DND-41 (cell line): ENCODE measurements around the gene PAIP2.

Experiments
- EZH2 ChIP-seq: IDR thresholded peaks from 3 replicates; pipeline ENCODE4 v1.6.1; 2012; ENCODE audit warnings: borderline replicate concordance, low read depth, mild to moderate bottlenecking, moderate library complexity, low read length, inconsistent platforms; ENCODE audit not compliant: severe bottlenecking
- TF ChIP-seq, protein P1 (sequence below): IDR thresholded peaks from 2 replicates; pipeline ENCODE4 v1.5.1; 2012; ENCODE audit warnings: borderline replicate concordance, low read length, moderate library complexity, mild to moderate bottlenecking; ENCODE audit not compliant: poor library complexity, severe bottlenecking; ENCODE audit errors: extremely low read depth

DNA sequence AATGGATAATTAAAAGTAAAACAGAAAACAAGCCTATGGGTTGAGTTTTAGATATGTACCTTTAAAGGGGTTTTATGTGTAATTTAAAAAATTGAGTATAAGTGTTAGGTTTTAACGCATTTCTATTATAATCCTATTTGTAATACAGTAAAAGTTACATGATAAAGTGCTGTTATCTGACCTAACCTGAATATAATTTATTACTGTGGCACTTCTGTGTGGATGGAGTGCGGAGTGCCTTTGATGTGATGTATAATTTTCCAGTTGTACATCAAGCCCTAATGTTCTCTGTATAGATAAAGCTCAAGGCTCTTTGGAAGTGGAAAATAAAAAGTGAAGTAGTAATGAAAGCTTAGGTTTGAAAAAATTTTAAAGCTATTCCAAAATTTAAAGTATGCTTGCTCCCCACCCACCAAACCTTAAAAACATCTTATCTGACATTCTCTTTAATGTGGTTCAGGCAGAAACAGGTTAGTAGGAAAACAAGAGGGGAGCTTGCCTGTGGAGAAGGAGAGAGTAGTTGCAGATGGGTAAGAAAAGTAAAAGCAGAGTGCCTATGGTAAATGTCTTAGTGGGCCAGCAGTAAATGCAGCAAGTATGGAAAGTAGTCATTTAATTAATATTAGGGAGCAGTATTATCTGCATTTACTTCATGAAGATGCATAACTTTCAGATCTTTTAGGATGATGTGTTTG lies 44.1 kb upstream of the PAIP2 start:
- TF ChIP-seq, protein P1, sequence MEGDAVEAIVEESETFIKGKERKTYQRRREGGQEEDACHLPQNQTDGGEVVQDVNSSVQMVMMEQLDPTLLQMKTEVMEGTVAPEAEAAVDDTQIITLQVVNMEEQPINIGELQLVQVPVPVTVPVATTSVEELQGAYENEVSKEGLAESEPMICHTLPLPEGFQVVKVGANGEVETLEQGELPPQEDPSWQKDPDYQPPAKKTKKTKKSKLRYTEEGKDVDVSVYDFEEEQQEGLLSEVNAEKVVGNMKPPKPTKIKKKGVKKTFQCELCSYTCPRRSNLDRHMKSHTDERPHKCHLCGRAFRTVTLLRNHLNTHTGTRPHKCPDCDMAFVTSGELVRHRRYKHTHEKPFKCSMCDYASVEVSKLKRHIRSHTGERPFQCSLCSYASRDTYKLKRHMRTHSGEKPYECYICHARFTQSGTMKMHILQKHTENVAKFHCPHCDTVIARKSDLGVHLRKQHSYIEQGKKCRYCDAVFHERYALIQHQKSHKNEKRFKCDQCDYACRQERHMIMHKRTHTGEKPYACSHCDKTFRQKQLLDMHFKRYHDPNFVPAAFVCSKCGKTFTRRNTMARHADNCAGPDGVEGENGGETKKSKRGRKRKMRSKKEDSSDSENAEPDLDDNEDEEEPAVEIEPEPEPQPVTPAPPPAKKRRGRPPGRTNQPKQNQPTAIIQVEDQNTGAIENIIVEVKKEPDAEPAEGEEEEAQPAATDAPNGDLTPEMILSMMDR = no peak
- TF ChIP-seq EZH2 = no peak
